Inflammatory macrophage treated with lipopolysaccharide for 1 hour (primary cell): ENCODE measurements around the gene GSG1L.

Experiments used
- DNase-seq, 2 donors: peaks; one replicate each; pipeline ENCODE4 v3.0.0-alpha.2; 2020 to 2022

The GSG1L gene

DNA sequence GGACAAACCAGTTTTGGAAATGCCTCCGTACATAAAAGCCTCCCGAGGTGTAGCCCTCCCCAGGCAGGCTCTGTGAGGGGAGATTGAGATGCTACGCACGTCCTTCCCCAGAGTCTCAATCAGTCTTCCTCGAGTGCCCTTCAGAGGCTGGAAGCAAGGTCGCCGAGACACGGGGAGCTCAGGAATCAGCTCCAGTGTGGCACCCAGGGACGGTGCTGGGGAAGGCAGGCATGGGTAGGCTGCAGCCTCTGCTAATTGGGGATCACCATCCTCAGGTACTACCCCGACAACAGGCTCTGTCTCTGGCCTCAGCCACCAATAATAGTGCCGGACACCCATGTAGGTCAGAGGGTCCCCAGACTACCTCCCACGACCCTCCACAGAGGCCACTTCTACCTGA, 28.1 kb upstream of the GSG1L start:
- no peak for DNase-seq

DNA sequence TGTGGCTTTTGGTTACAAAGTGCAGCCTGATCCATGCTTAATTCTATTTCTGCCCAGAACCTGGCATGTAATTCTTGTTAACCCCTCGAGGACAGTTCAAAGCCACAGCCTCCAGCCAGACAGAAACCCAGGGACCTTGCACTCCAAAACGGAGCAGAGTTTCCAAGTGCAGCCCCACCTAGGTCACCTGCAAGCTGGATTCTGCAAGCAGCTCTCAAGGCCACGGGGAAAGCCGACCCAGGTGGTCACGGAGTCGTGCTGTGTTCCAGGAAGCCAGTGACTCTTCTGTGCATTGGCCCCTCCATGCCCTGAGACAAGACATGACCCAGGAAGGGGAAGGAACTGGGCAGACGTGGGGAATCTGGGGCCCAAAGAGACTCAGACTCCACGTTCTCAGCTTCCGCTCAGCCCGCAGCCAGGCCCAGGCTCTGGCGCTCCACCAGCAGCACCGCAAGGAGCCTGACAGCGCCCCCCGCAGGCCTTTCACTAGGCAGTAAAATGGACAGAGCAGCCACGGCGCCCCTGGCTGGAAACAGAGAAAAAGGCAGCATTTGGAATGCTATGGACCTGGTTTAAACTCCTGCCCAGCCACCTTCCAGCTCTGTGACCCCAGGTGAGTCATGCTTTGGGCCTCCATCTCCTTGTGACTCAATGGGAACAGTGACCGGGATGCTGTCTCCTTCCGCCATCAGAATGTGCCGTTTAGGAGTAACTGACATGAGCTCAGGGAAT, 27.3 kb upstream of the GSG1L start:
- DNase-seq = no peak

- no peak for DNase-seq
Observed at GRCh38 chr16:28089992-28090365, 26.5 kb upstream of the GSG1L start.

DNA sequence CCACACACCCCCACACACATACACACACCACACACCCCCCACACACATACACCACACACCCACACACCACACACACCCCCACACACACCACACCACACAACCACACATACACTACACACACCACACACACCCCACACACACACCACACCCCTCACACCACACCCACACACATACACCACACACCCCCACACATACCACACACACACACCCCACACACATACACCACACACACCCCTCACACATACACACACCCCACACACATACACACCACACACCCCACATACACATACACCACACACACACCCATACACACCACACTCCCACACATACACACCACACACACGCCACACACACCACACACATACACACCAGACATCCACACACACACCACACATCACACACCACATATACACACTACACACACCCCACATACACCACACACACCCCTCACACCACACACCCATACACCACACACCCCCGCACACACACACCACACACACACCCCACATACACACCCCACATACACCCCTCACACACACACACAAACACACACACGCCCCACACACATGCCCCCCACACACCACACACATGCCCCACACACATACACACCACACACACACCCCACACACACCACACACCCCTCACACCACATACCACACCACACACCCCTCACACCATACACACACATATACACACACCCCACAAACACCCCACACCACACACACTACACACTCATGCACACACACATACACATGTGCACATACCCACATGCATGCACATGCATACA, 25.9 kb upstream of the GSG1L start:
- no peak for DNase-seq

- no peak for DNase-seq
Observed at GRCh38 chr16:28087675-28088300, 24.3 kb upstream of the GSG1L start.

DNA sequence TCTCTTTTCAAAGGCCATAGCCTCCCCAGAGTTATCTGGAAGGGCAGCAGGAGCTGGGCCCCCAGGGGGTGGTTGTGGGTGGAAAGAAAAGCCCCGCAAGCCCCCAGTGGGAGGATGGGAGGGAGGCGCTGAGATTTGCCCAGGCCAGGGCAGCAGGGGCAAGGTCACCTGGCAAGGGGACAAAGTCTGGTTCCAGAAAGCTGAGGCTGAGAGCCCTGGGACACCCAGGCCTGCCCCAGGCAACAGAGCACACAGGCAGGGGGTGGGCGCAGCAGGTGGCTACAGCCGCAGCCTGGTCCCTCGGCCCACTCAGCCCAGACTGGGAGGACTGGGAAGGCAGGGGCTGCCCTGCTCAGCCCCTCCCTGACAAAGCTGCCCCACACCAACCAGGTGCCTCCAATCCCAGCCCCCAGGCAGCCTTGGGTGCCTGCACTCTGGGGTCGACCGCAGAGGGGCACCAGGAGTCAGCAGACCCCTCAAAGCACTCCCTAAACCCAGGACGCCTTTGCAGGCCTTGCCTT, 23.7 kb upstream of the GSG1L start:
- no peak for DNase-seq

DNA sequence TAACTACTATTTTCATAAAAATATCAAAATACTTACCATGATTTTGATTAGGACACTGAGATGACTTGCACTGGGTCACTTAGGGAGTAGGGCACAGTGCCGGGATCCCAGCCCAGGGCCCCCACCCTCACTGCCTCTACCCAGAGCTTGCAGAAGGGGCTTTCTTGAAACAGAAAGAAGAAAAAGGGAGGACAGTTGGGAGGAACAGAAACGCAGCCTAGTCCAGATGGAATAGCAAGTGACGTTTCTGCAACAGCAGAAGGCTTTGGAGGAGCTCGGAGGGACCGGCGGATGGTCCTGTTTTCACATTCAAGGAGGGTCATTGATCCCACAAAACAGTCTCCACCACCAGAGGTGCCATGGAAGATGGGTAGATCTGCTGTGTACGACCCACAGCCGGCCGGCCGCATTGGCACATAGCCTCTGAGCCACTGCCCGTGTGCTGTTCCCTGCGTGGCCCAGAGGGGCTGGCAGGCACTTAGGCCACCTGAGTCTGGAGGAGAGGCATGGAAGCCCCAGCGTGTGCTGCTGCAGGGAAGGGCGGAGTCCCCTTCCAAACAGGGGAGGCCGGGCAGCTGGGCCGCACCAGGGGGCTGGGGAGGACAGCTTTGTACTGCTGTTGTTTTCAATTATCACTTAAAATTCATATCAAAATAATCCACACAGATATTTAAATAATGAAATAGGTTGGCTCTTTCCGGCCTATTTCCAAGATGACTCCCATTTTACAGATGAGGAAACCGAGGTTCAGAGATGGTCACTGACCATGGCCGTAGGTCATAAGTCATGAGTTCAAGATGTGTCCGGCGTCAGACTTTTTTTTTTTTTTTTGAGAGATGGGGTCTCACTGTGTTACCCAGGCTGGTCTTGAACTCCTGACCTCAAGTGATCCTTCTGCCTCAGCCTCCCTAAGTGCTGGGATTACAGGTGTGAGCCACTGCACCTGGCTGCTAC, 22.9 kb upstream of the GSG1L start:
- no peak for DNase-seq

GRCh38 chr16:28085389-28086171, 22.1 kb upstream of the GSG1L start:
- DNase-seq = no peak

GRCh38 chr16:28084209-28084608, 20.7 kb upstream of the GSG1L start:
- DNase-seq = no peak

GRCh38 chr16:28082624-28083023, 19.1 kb upstream of the GSG1L start:
- DNase-seq = no peak

- no peak for DNase-seq
Observed at GRCh38 chr16:28081391-28081968, 18.0 kb upstream of the GSG1L start.

- no peak for DNase-seq
Observed at GRCh38 chr16:28078261-28078660, 14.7 kb upstream of the GSG1L start.

- DNase-seq = no peak
Observed at GRCh38 chr16:28073836-28074235, 10.3 kb upstream of the GSG1L start.

DNA sequence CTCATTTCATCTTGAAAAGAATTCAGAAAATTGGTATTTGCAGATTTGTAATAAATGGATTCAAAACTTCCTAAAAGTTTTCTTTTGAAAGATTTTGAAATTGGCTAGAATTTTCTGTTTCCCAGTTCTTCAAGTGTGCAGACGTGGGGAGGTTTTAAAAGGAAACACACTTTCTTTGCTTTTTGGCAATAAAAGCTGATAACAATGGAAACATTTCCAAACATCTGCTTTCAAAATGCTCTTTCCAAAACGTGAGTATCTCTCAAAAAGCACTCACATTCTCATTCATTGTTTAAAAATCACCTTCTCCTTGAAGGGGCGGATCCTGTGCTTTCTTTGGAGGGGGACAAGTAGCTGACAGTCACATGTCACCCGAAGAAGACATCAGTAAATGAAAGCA, 8.6 kb upstream of the GSG1L start:
- no peak for DNase-seq

DNA sequence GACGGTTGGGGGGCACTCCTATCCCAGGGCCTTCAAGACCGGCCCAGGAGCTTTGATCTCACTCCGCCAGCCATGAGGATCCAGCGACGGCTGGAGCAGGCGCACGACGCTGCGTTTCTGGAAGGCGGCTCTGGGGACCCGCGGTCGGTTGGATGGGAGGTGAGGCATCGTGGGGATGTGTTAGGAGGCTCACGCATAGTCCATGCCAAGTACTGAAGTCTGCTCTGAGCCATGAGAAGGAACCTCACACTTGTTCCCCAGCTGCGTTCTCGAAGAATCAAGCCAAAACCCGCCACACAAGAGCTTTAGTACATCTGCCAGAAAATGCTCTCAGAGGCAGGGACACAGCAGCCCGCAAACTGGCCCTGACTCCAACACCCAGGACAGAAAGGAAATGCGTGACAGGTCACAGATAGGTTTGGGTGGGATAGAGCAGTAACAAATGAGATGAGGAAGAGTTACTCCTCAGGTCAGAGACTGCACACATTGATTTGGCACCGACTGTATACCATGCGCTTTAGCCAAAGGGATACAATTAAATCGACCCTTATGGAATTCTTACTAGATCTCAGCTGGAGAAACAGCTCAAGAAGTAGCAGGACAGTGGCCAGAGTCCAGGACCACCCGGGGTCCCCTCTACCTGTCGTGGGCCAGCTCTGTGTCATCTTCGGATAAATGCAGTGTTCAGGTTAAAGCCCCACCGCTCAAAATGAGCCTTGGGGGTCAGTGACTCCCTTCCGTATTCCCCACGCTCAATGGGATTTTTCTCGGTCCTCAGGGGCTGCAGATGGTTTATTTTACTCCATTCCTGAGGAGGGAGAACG, 6.7 kb upstream of the GSG1L start:
- DNase-seq = no peak

DNA sequence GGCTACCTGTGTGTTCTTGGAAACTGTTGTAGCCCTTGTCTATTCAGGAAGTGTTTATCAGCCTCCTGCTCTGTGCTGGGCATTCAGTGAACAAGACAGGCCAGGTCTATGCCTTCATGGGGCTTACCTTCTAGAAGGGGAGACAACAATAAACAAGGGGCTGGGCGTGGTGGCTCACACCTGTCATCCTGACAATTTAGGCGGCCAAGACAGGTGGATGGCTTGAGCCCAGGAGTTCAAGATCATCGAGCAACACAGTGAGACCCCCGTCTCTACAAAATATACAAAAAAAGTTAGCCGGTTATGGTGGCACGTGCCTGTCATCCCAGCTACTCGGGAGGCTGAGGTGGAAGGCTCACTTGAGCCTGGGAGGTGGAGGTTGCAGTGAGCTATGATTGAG, 5.5 kb upstream of the GSG1L start:
- DNase-seq = no peak

DNA sequence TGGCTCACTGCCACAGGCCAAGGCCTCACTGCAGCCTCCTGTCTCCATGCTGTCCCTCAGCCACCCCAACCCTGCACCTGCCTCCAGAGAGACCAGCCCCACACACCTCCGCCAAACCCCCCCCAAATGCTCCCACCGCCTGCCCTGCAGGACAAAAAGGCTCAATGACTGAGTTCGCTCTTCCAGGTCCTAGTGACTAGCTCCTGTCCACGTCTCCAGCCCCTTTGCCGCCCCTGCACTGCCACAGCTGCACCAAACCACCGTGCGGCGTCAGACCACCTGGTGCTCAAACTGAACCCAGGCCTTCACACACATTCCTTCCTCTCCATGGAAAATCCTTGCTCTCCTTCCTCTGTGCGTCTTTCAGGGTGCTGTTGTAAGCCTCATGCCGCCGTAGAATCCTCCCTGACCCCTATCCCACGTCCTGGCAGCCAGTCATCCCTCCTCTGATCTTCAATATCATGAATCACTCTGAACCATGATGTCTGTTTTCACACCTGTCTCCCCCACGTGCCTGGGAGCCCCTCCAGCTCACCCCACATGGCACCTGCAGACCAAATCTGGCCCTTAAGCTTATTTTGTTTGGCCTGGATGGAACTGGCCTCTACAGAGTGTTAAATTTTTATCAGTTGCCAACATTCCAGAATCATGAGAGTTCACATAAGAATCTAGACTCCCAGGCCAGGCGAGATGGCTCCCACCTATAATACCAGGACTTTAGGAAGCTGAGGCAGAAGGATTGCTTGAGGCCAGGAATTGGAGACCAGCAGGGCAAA, 4.3 kb upstream of the GSG1L start:
- no peak for DNase-seq

DNA sequence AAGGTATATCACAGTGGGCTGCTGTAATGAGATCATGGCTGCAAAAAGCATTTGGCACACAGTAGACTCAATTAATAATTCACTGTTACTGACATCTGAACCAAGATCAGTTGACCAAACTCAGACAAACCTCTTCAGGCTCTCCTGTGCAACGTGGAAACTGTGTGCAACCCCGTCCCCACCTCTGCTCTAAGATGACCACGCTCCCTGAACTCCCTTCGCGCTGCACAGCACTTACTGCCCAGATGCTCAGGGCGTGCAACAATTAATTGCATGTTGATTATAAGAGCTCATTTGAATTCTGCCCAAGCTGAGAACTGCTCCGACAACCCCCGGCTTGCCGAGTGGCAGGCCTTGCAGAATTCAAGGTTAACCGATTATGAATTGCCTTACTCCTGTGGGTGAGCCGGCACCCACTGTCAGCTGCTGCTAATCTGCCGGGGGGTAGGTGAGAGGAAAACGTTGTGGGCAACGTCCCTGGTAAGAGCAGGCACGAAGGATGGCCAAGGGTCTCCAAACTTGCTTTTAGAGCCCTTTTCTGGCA, 1.3 kb upstream of the GSG1L start:
- DNase-seq = no peak

DNA sequence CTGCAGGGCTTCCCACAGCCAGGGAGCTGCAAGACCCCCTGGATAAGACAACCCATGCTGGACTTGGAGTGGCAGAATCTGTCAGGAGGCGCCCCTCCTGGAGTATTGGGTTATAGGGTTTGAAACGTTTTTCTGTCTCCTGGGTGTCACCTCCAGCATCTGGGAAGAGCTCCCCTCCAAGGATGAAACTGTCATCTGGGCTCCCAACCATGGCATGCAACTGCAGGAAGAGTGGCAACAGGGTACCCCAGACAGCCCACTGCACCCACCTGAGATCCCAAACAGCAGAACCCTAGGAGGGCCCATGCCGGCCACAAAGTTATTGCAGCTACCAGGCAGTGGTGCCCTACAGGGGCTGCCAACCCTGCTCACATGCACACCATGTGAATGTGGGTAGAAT, 636 bp upstream of the GSG1L start:
- no peak for DNase-seq
